ENCODE data around the gene CD46. TPM values are rescaled to one million over a fixed set of nuclear protein-coding genes. Genes with fewer than 3 reads are reported as not detected.

The CD46 gene
- total RNA-seq, 4 donors from 2014 or later: 153 to 197 (median 174) TPM

GRCh38 chr1:207823531-207823879 is 71.7 kb downstream of the CD46 start:
- TF ChIP-seq CTCF (IDR thresholded peaks at IDR 0.05): no peak
- DNase-seq (ENCODE audit: low spot score): no peak
- no peak for ATAC-seq (ENCODE audit: low FRiP score)

- ATAC-seq (ENCODE audit: low FRiP score) (peak; percentile 77), DNase-seq (ENCODE audit: low spot score) (no peak)
- peak in 2 of 3 donors; percentile 81 to 84 for TF ChIP-seq CTCF (IDR thresholded peaks at IDR 0.05)
These were observed 72.2 kb downstream of the CD46 start for GRCh38 chr1:207823880-207824566.

- ATAC-seq (ENCODE audit: low FRiP score): no peak
- TF ChIP-seq CTCF (IDR thresholded peaks at IDR 0.05): no peak
These were observed 73.0 kb downstream of the CD46 start for GRCh38 chr1:207824691-207825408.

GRCh38 chr1:207825409-207825695 is 73.5 kb downstream of the CD46 start:
- ATAC-seq (ENCODE audit: low FRiP score) (no peak), DNase-seq (ENCODE audit: low spot score) (no peak)
- no peak for TF ChIP-seq CTCF (IDR thresholded peaks at IDR 0.05)

More at GRCh38 chr1:207824691-207825408, 73.0 kb downstream of the CD46 start:
- DNase-seq (ENCODE audit: low spot score): no peak

GRCh38 chr1:207825719-207826556 is 74.1 kb downstream of the CD46 start:
- no peak for ATAC-seq (ENCODE audit: low FRiP score)

More at GRCh38 chr1:207825719-207826556, 74.1 kb downstream of the CD46 start:
- DNase-seq (ENCODE audit: low spot score): no peak
- TF ChIP-seq CTCF (IDR thresholded peaks at IDR 0.05): no peak
